HEK293 (cell line): ENCODE results near the gene DICER1.

Experiments used
- CTCF ChIA-PET: fragments of 350-600 bp; formaldehyde crosslinking; extraction: SDS; loops from one replicate; lab custom pipeline; 2021; ENCODE audit warnings: antibody characterized with exemption; lab: Yijun Ruan, JAX
- POLR2A ChIA-PET: fragments of 300-600 bp; formaldehyde crosslinking; extraction: SDS; loops from one replicate; lab custom pipeline; 2020; ENCODE audit warnings: antibody characterized with exemption, inconsistent platforms; lab: Yijun Ruan, JAX
- H3K27ac ChIP-seq: fragments of 200-500 bp; sonication (Bioruptor generic); 2 replicates; pipeline ENCODE4 v1.5.1; 2014; ENCODE audit warnings: low read depth, low read length, control low read depth, inconsistent platforms; ENCODE audit errors: extremely low read depth
- H3K36me3 ChIP-seq, 2 experiments: fragments of 200-500 bp in 1 of 2; sonication (Bioruptor generic) in 1 of 2; 1 replicate in 1 of 2; 2 replicates in 1 of 2; pipeline ENCODE4 v1.5.1; 2014 to 2017; ENCODE audit warnings: inconsistent platforms in 2 of 2, low read length in 2 of 2; ENCODE audit not compliant: control insufficient read depth in 2 of 2, insufficient read depth in 1 of 2
- H3K4me1 ChIP-seq: fragments of 200-500 bp; sonication (Bioruptor generic); 2 replicates; pipeline ENCODE4 v1.5.1; 2014; ENCODE audit warnings: mild to moderate bottlenecking, low read length, inconsistent platforms; ENCODE audit not compliant: control insufficient read depth, insufficient read depth
- H3K4me3 ChIP-seq: 2 replicates; pipeline ENCODE4 v1.5.1; 2011; ENCODE audit warnings: low read depth, mild to moderate bottlenecking, control low read depth, low read length, moderate library complexity
- H3K9me3 ChIP-seq: fragments of 200-500 bp; sonication (Bioruptor generic); 2 replicates; pipeline ENCODE4 v1.5.1; 2014; ENCODE audit warnings: low read depth, low read length, inconsistent platforms; ENCODE audit not compliant: control insufficient read depth, insufficient read depth
- KLF17 ChIP-seq: fragments of 450-650 bp; formaldehyde crosslinking; IDR thresholded peaks from 2 replicates; pipeline ENCODE4 v1.5.1; 2016; ENCODE audit warnings: missing biosample characterization, missing genetic modification characterization
- PRDM1 ChIP-seq: fragments of 450-650 bp; formaldehyde crosslinking; IDR thresholded peaks from 2 replicates; pipeline ENCODE4; 2016; ENCODE audit warnings: missing biosample characterization, missing genetic modification characterization
- RBAK ChIP-seq: fragments of 450-650 bp; formaldehyde crosslinking; IDR thresholded peaks from 2 replicates; pipeline ENCODE4 v1.5.1; 2016; ENCODE audit warnings: missing biosample characterization, missing genetic modification characterization
- SCRT2 ChIP-seq: fragments of 450-650 bp; formaldehyde crosslinking; IDR thresholded peaks from 2 replicates; pipeline ENCODE4 v1.5.1; 2016; ENCODE audit warnings: missing biosample characterization, missing genetic modification characterization
- TRIM28 ChIP-seq: IDR thresholded peaks from 2 replicates; pipeline ENCODE4 v1.6.1; 2011; ENCODE audit warnings: low read length, control low read depth, borderline replicate concordance
- ZBTB11 ChIP-seq: fragments of 450-650 bp; formaldehyde crosslinking; conservative IDR thresholded peaks from 2 replicates; pipeline ENCODE4 v1.5.1; 2016; ENCODE audit warnings: low read depth, missing biosample characterization, missing genetic modification characterization
- ZBTB21 ChIP-seq: fragments of 450-650 bp; formaldehyde crosslinking; IDR thresholded peaks from 2 replicates; pipeline ENCODE4 v1.5.1; 2017; ENCODE audit warnings: missing biosample characterization, missing genetic modification characterization
- ZBTB8A ChIP-seq: fragments of 450-650 bp; formaldehyde crosslinking; IDR thresholded peaks from 2 replicates; pipeline ENCODE4 v1.5.1; 2016; ENCODE audit warnings: missing biosample characterization, missing genetic modification characterization
- ZEB2 ChIP-seq: fragments of 450-650 bp; formaldehyde crosslinking; IDR thresholded peaks from 2 replicates; pipeline ENCODE4 v1.5.1; 2016; ENCODE audit warnings: missing biosample characterization, missing genetic modification characterization
- ZNF155 ChIP-seq: fragments of 450-650 bp; formaldehyde crosslinking; IDR thresholded peaks from 2 replicates; pipeline ENCODE4 v1.5.1; 2016; ENCODE audit warnings: missing biosample characterization, missing genetic modification characterization
- ZNF548 ChIP-seq: fragments of 450-650 bp; formaldehyde crosslinking; IDR thresholded peaks from 2 replicates; pipeline ENCODE4 v1.5.1; 2016; ENCODE audit warnings: missing biosample characterization, missing genetic modification characterization
- ZNF555 ChIP-seq: fragments of 450-650 bp; formaldehyde crosslinking; conservative IDR thresholded peaks from 2 replicates; pipeline ENCODE4 v1.5.1; 2017; ENCODE audit warnings: missing biosample characterization, mild to moderate bottlenecking, missing genetic modification characterization, inconsistent platforms
- ZNF571 ChIP-seq: fragments of 450-650 bp; formaldehyde crosslinking; IDR thresholded peaks from 2 replicates; pipeline ENCODE4 v1.5.0; 2017; ENCODE audit warnings: missing biosample characterization, missing genetic modification characterization
- ZNF692 ChIP-seq: fragments of 450-650 bp; formaldehyde crosslinking; IDR thresholded peaks from 2 replicates; pipeline ENCODE4 v1.5.1; 2016; ENCODE audit warnings: missing biosample characterization, missing genetic modification characterization
- ZSCAN16 ChIP-seq: fragments of 450-650 bp; formaldehyde crosslinking; IDR thresholded peaks from 2 replicates; pipeline ENCODE4 v1.5.1; 2016; ENCODE audit warnings: missing biosample characterization, missing genetic modification characterization
- TF ChIP-seq, protein P1 (sequence below): fragments of 450-650 bp; formaldehyde crosslinking; IDR thresholded peaks from 2 replicates; pipeline ENCODE4 v1.5.1; 2016; ENCODE audit warnings: missing biosample characterization, missing genetic modification characterization, borderline replicate concordance

The DICER1 gene

DNA sequence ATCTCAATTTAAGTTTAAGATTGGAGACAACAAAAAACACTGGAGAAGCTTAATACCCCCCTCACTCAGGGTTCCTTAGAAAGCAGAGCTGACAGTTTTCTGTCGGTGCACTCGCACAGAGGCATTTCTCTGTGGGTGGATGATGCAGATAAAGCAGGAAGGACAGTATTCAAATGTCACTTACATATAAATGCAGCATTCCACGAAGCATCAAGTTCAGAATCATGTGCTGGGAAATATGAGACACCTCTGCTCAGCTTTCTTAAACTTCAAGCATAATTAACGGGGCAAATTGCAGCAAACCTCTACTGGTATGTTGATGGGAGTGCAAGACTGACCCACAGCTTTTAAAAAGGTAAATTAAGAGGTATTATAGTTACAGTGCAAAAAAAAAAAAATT, 68.7 kb downstream of the DICER1 start (continued):
- TF ChIP-seq ZBTB11 (tag by site-specific recombination) (no peak), ZSCAN16 (tag by site-specific recombination) (no peak), ZEB2 (no peak)
- TF ChIP-seq, all 188 proteins: peak for 0

GRCh38 chr14:95087619-95088018, 69.7 kb downstream of the DICER1 start:
- ChIA-PET CTCF (no interaction called here), POLR2A (no interaction called here)
- Histone ChIP-seq H3K4me1 (no peaks in the 10 kb centered on the region), H3K36me3 (peaks cover 23 to 61% of the 10 kb centered on the region in 2 experiments), H3K4me3 (no peak overlapping the region), H3K27ac (no peak overlapping the region), H3K9me3 (no peaks in the 10 kb centered on the region)
- TF ChIP-seq SCRT2 (tag by site-specific recombination) (no peak), ZNF555 (tag by site-specific recombination) (no peak), ZNF155 (tag by site-specific recombination) (no peak), ZBTB8A (tag by site-specific recombination) (no peak), KLF17 (tag by site-specific recombination) (no peak), ZNF692 (no peak)
- TF ChIP-seq, protein P1, sequence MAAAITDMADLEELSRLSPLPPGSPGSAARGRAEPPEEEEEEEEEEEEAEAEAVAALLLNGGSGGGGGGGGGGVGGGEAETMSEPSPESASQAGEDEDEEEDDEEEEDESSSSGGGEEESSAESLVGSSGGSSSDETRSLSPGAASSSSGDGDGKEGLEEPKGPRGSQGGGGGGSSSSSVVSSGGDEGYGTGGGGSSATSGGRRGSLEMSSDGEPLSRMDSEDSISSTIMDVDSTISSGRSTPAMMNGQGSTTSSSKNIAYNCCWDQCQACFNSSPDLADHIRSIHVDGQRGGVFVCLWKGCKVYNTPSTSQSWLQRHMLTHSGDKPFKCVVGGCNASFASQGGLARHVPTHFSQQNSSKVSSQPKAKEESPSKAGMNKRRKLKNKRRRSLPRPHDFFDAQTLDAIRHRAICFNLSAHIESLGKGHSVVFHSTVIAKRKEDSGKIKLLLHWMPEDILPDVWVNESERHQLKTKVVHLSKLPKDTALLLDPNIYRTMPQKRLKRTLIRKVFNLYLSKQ (tag by site-specific recombination) = no peak

- H3K27ac ChIP-seq = no peak overlapping the region
- TF ChIP-seq RBAK (tag by site-specific recombination) (no peak), SCRT2 (tag by site-specific recombination) (no peak), PRDM1 (no peak), ZBTB21 (no peak), ZNF571 (tag by site-specific recombination) (no peak), ZNF548 (tag by site-specific recombination) (no peak), TRIM28 (no peak)
- no peak overlapping the region for H3K4me3 ChIP-seq
- no peaks in the 10 kb centered on the region for H3K4me1 ChIP-seq
- H3K36me3 ChIP-seq = peaks cover 11 to 45% of the 10 kb centered on the region in 2 experiments
- ChIA-PET CTCF (no interaction called here), POLR2A (no interaction called here)
- no peaks in the 10 kb centered on the region for H3K9me3 ChIP-seq
Measured at GRCh38 chr14:95085321-95085720, 72.0 kb downstream of the DICER1 start.
